ENCODE results near the gene EPHB3. TPM values are rescaled to one million over a fixed set of nuclear protein-coding genes. Genes with fewer than 3 reads are reported as not detected.
A peak's percentile ranks its signal among the peaks of the same experiment; 100 is the strongest.

The EPHB3 gene
- total RNA-seq, 4 donors from 2014 or later = 14.7 to 58.1 (median 33.1) TPM

DNA sequence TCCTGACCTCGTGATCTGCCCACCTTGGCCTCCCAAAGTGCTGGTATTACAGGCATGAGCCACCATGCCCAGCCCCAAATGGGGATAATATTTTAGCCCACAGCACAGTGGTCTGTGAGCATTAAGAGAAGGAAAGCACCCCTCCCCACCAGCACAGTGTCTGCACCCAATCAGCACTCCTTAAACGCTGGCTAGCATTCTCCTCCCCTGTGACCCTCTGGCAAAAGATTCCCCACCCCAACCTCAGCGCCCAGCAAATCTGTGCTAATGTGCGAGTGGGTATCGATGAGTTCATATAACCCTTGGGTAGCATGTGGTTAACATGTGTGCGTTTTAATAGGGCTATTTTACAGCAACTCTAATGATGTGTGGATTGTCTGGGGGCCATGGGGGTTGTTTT is 18.3 kb upstream of the EPHB3 start:
- H3K4me3 ChIP-seq = no peak overlapping the region
- DNase-seq = no peak
- H3K9me3 ChIP-seq = no peaks in the 10 kb centered on the region
- peaks cover 0 to 54% (median 0%) of the 10 kb centered on the region in 4 donors for H3K27me3 ChIP-seq
- 71 to 83% methylated on average over 1 to 5 of the region's 6 CpGs for WGBS, 2 donors
- H3K4me1 ChIP-seq = peaks cover 0 to 8% (median 7%) of the 10 kb centered on the region in 3 donors
- H3K27ac ChIP-seq = no peak overlapping the region
- TF ChIP-seq, protein P1, sequence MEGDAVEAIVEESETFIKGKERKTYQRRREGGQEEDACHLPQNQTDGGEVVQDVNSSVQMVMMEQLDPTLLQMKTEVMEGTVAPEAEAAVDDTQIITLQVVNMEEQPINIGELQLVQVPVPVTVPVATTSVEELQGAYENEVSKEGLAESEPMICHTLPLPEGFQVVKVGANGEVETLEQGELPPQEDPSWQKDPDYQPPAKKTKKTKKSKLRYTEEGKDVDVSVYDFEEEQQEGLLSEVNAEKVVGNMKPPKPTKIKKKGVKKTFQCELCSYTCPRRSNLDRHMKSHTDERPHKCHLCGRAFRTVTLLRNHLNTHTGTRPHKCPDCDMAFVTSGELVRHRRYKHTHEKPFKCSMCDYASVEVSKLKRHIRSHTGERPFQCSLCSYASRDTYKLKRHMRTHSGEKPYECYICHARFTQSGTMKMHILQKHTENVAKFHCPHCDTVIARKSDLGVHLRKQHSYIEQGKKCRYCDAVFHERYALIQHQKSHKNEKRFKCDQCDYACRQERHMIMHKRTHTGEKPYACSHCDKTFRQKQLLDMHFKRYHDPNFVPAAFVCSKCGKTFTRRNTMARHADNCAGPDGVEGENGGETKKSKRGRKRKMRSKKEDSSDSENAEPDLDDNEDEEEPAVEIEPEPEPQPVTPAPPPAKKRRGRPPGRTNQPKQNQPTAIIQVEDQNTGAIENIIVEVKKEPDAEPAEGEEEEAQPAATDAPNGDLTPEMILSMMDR (IDR thresholded peaks at IDR 0.05) = no peak
- no peak for TF ChIP-seq POLR2A (IDR thresholded peaks at IDR 0.05)
- no peaks in the 10 kb centered on the region for H3K36me3 ChIP-seq
- intact Hi-C loops (cut with DNase I) = loop anchor here (10.0 kb wide), 2 partner anchors 128 to 168 kb away; partner anchors contain the start of gene THPO

DNA sequence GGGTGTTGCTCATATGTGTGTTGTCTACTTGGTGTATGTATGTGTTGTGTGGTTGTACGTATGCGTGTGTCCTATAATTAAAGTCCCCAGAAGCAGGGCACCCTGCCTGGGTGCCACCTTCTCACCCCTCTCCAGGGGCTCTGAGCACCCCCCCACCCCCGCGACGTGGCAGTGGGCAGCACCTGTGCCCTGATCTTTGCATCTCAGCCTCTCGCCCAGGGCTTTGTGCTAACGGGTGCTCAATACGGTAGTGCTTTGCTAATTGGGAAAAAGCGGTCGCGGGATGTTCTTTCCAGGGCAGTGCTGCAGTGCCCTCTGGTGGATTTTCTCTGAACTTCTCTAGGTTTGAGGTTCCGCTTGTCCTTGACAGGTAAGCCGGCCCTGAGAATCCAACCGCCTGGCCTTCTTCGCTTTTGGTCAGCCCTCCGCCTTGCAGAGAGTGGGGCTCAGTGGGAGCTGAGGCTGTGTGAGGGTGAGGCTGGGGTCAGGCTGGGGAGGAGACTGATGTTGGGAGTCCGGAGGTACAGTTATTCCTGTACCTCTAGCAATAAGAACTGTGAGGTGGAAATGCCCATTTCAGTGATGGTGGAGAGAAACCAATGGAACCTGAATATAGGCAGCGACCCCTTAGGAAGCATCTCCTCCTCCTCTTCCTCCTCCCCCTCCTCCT is 17.6 kb upstream of the EPHB3 start:
- 4 to 11% methylated on average over 5 to 9 of the region's 18 CpGs for WGBS, 2 donors
- H3K4me1 ChIP-seq = peaks cover 0 to 8% (median 7%) of the 10 kb centered on the region in 3 donors
- H3K9me3 ChIP-seq = no peaks in the 10 kb centered on the region
- intact Hi-C loops (cut with DNase I) = loop anchor here (10.0 kb wide), 2 partner anchors 129 to 169 kb away; partner anchors contain the start of gene THPO
- no peak overlapping the region for H3K27ac ChIP-seq
- TF ChIP-seq, protein P1 (IDR thresholded peaks at IDR 0.05) = peak; percentile 80 to 95 (median 92)
- no peak for TF ChIP-seq POLR2A (IDR thresholded peaks at IDR 0.05)
- H3K27me3 ChIP-seq = peaks cover 0 to 49% (median 0%) of the 10 kb centered on the region in 4 donors
- DNase-seq = peak; percentile 18
- H3K4me3 ChIP-seq = peak overlapping the region in 1 of 4 donors; percentile 15
- H3K36me3 ChIP-seq = no peaks in the 10 kb centered on the region

DNA sequence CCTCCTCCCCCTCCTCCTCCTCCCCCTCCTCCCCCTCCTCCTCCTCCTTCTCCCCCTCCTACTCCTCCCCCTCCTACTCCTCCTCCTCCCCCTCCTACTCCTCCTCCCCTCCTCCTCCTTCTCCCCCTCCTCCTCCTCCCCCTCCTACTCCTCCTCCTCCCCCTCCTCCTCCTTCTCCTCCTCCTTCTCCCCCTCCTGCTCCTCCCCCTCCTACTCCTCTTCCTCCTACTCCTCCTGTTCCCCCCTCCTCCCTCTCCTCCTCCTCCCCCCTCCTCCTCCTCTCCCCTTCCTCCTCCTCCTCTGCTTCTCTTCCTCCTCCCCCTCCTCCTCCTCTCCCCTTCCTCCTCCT is 17.1 kb upstream of the EPHB3 start:
- H3K9me3 ChIP-seq = no peaks in the 10 kb centered on the region
- no peaks in the 10 kb centered on the region for H3K36me3 ChIP-seq
- H3K27ac ChIP-seq = no peak overlapping the region
- H3K4me3 ChIP-seq = no peak overlapping the region
- DNase-seq = no peak
- H3K4me1 ChIP-seq = peaks cover 0 to 8% (median 7%) of the 10 kb centered on the region in 3 donors
- H3K27me3 ChIP-seq = peaks cover 0 to 49% (median 0%) of the 10 kb centered on the region in 4 donors
- intact Hi-C loops (cut with DNase I) = loop anchor here (10.0 kb wide), 2 partner anchors 130 to 170 kb away; partner anchors contain the start of gene THPO
- TF ChIP-seq, protein P1 (IDR thresholded peaks at IDR 0.05) = no peak
- TF ChIP-seq POLR2A (IDR thresholded peaks at IDR 0.05) = no peak

DNA sequence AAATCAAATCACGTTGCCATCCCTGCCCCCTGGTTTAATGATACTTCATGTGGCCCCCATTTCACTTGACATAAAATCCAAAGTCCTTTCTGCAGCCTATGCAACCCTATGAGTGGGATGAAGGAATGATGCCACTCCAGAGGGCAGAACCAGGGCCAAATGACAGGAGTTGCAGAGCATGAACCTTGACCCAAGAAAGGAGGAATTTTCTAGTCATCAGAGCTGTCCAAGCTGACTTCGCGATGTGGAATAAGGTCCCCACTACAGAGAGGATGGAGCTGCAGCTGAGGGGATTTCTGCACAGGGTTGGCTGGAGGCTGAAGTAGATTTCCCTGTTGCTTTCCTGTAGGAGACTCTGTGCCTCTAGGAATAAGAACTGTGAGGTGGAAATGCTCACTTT is 15.8 kb upstream of the EPHB3 start:
- WGBS, 2 donors = 55 to 70% methylated on average over 3 of the region's 3 CpGs
- Histone ChIP-seq H3K36me3 (no peaks in the 10 kb centered on the region), H3K27me3 (peaks cover 0 to 49% (median 0%) of the 10 kb centered on the region in 4 donors), H3K27ac (no peak overlapping the region), H3K4me3 (no peak overlapping the region), H3K4me1 (peaks cover 0 to 8% (median 7%) of the 10 kb centered on the region in 3 donors), H3K9me3 (no peaks in the 10 kb centered on the region)
- DNase-seq = no peak
- intact Hi-C loops (cut with DNase I) = loop anchor here (10.0 kb wide), 2 partner anchors 131 to 171 kb away; partner anchors contain the start of gene THPO
- TF ChIP-seq, protein P1 (IDR thresholded peaks at IDR 0.05) = no peak
- no peak for TF ChIP-seq POLR2A (IDR thresholded peaks at IDR 0.05)

DNA sequence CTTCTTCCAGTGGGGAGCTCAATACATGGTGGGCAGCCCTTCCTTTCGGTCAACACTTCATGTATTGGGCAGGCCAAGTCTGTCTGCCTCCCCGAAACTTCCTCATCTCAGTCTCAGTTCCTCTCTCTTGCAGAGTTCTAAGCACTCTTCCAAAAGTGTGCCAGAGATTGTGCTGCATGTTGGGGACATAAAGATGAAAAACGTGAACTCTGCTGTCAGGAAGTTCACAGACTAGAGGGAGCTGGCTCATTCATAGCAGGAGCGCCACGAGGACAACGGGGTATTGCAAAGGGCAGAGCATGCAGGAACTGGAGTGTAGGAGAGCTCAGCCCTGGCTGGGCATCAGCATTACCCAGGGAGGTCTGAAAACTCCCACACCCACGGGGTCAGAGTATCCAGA is 15.3 kb upstream of the EPHB3 start:
- Histone ChIP-seq H3K4me3 (no peak overlapping the region), H3K9me3 (no peaks in the 10 kb centered on the region), H3K36me3 (no peaks in the 10 kb centered on the region), H3K4me1 (peaks cover 0 to 8% (median 7%) of the 10 kb centered on the region in 3 donors), H3K27ac (no peak overlapping the region), H3K27me3 (peaks cover 0 to 49% (median 0%) of the 10 kb centered on the region in 4 donors)
- DNase-seq = no peak
- 50 to 53% methylated on average over 7 of the region's 7 CpGs for WGBS, 2 donors
- TF ChIP-seq POLR2A (IDR thresholded peaks at IDR 0.05) = no peak
- TF ChIP-seq, protein P1 (IDR thresholded peaks at IDR 0.05) = no peak
- intact Hi-C loops (cut with DNase I) = loop anchor here (10.0 kb wide), 2 partner anchors 131 to 171 kb away; partner anchors contain the start of gene THPO
